T-helper 2 cell (primary cell): ENCODE data around the gene BBS2.

ENCODE experiments used
- DNase-seq, 5 experiments: peaks; one replicate each; pipeline versions ENCODE4 v3.0.0 to v3.0.0-alpha.2; 2012 to 2022
- total RNA-seq, 2 donors: gene quantifications; one replicate each; lab custom pipeline; 2026; lab: John Stamatoyannopoulos, UW

Gene BBS2, protein sequence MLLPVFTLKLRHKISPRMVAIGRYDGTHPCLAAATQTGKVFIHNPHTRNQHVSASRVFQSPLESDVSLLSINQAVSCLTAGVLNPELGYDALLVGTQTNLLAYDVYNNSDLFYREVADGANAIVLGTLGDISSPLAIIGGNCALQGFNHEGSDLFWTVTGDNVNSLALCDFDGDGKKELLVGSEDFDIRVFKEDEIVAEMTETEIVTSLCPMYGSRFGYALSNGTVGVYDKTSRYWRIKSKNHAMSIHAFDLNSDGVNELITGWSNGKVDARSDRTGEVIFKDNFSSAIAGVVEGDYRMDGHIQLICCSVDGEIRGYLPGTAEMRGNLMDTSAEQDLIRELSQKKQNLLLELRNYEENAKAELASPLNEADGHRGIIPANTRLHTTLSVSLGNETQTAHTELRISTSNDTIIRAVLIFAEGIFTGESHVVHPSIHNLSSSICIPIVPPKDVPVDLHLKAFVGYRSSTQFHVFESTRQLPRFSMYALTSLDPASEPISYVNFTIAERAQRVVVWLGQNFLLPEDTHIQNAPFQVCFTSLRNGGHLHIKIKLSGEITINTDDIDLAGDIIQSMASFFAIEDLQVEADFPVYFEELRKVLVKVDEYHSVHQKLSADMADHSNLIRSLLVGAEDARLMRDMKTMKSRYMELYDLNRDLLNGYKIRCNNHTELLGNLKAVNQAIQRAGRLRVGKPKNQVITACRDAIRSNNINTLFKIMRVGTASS
- total RNA-seq: 42.1 to 71.0 reads per million in 2 donors

DNA sequence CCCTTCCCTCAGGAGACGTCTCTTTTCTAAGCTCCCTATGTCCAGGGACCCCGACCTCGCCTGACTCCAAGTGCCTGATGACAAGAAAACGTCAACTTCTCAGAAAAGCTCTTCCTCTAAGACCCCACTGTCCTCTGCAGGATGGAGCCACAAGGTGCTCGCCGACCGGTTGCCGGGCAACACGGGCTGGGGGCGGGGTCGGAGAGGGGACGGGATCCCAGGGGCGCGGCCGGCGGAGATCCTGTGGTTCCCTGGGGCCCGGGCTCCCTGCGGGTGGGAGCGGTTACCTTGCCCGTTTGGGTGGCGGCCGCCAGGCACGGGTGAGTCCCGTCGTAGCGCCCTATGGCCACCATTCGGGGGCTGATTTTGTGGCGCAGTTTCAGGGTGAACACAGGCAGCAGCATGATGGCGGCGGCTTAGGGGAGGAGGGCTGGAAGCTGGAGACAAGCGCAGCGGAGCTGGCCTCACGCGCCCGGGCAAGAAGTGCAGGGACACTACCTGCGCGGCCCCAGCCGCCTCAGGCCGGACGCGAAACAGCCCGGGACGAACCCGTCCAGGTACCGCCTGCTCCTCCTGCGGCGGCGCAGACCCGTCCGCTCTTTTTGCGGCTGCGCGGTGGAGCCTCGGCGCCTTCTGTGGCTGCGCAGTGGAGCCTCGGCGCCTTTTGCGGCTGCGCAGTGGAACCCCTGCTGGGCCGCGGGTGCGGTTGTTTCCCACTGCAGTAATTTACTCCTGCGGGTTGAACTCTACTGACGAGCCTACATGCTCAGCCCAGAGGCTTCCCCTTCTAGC, at the start of gene BBS2:
Gene BBS2 (minus strand): TSS at position 566 of the 792 bp plus-strand sequence. CDS start 162 bp downstream, at position 404.
- DNase-seq: peak; percentile 85 to 93 (median 87)

DNA sequence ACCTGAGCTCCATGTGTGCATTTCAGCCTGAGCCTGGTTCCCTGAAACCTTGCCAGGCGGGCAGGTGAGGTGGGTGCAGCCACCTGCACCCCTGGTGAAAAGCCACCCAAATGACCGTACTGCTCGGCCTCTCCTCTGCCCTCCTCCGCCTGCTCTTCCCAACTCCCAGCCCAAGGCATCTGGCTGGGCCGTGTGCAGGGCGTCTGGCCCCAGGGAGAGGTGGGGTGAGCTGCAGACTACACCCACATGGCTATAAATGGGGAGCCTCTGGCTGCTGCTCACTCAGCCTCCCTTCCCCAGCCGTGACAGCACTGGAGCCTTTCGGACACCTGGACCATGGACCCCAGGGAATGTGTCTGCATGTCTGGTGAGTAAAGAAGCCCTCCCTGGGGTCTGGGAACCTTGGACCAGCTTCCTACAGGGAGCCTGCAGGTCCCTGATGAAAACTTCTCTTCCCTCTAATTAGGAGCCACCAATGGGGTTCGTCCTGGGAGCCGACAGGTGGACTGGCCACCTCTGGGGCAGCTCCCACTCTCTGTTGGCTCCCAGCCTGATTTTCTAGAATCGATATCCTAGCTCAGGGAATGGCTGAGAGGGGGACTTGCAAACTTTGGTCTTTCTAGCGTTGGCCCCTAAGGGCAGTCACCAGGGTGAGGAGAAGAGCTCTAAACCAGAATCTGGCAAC, 45.1 kb upstream of the BBS2 start, which contains the start of gene MT4:
Gene MT4 (plus strand): TSS at position 281 of the 685 bp plus-strand sequence. CDS start 56 bp downstream, at position 337.
- no peak for DNase-seq

DNA sequence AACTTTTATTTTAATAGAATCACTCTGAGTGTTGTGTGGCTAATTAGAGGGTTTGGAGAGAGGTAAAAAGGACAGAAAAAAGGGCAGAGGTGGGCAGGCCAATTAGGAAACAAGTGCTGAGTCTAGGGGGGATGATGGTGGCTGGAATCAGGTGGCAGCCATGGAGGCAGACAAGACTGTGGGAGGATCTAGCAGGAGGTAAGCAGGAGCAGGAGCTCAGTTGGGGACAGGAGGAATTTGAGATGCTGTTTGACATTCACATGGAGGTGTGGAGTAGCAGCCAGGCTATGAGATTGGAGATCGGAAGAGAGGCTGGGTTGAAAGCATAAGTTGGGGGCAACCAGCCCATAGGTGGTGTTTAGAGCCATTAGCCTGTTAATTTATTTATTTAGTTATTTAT, 41.3 kb upstream of the BBS2 start:
- no peak for DNase-seq

DNA sequence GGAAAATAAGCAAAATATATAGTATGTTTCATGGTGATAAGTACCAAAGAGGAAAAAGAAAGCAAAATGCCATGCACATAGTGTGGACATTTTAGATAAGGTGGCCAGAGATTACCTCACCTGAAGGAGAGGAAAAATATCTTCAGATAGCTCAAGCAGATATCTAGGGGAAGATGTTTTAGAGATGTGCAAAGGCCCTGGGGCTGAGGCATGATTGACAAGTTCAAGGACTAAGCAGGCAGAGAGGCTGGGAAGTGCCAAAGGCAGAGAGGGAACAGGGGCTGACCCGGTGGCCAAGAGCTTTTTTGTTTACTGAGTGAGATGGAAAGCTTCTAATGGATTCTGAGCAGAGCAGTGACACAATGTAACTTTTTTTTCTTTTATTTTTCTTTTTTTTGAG, 40.6 kb upstream of the BBS2 start:
- DNase-seq: no peak

DNA sequence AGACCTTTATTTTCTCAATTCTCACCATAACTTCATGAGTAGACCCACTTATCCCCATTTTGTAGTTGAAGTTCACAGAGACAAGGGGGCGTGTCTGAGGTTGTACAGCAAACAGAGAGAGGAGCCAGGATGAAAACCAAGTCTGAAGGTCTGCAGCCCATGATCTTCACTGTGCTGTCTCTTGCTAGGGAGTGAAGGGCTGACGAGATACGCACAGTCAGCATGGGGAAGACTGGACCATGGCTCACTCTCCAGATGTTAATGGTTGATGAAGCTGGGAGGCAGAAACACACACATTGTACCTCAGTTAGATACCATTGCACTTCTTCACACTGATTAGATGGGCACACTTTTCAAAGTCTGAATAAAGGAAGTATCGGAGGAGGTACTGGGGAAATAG, 39.3 kb upstream of the BBS2 start:
- no peak for DNase-seq

DNA sequence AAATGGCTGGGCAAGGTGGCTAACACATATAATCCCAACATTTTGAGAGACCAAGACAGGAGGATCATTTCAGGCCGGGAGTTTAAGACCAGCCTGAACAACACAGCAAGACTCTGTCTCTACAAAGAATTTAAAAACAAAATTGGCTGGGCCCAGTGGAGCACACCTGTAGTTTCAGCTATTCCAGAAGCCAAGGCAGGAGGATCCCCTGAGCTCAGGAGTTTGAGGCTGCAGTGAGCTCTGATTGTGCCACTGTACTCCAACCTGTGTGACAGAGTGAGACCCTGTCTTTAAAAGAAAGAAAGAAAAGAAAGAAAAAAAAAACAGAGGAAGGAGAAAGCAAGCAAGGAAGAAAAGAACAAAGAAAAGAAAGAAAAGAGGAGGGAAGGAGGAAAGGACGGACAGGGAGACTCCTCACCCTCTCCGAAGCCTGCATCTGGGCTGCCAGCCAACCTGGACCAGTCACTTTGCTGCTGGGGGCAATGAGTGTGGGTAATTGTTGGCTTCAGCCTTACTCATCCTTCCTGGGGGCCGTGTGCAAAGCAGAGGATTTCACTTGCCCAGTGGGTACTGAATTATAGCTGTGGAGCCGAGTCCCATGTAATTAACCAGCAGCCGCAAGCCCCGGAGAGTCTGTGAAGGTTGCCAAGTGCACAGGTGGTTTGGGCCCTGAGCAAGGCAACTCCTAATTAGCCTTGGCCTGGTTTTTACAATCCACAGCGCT, 38.4 kb upstream of the BBS2 start:
- DNase-seq: no peak

DNA sequence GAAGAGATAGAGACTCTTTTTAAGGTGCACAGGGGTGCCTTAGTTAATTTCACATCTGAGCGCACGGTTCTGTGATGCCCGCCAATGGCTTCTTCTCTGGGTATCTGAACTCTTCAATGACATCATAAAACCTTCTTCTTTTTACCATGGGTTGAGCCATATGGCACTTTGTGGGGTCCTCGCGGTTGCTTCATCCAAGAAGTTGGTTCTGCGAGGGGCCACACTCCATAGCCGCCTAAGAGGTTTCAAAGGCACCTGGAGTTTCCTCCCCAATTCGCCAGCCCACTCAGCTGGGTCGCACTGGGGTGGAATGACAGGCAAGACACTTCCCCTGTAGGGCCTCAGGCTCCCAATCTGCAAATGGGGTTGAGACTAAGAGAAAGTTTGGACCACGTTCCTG, 34.6 kb upstream of the BBS2 start:
- no peak for DNase-seq

DNA sequence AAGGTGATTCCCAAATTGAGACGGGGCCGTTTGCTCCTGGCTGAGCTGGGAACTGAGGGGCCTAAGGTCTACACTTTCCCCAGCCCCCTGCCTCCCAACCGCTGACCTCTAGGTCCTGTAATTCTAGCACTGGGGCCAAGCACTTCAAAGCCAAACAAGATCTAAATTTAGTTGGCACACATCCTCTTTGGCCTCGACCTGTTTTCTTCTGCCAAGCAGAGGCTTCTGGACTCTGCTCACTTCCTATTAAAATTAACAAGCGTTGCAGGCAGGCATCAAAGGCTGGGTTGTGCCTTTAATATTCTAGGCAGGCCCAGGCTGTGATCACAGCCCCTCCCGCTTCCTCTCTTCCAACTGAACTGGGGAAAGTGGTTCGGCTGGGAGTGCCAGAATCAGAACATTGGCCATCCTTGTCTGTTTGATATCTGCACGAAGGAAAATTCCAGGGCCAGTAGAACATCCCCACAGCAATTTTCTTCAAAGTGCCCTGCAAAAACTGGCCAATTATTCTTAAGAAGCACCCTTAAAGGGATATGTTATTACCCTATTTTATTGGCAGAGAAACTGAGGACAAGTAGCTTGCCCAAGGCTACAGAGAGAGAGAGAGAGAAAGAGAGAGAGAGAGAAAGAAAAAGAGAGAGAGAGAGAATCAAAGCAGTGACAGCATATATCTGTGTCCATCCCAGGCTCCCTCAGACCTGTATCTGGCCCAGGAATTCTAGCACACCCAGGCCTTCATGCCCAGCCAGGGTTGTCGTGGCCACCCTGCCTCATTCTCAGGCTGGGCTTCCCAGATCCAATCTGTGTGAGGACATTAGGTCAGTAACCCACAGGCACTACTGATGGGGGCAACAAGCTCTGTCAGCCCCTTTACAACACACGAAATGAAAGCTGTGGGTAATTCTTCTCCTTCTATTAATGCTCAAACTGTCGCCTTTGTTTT, 32.2 kb upstream of the BBS2 start:
- no peak for DNase-seq

DNA sequence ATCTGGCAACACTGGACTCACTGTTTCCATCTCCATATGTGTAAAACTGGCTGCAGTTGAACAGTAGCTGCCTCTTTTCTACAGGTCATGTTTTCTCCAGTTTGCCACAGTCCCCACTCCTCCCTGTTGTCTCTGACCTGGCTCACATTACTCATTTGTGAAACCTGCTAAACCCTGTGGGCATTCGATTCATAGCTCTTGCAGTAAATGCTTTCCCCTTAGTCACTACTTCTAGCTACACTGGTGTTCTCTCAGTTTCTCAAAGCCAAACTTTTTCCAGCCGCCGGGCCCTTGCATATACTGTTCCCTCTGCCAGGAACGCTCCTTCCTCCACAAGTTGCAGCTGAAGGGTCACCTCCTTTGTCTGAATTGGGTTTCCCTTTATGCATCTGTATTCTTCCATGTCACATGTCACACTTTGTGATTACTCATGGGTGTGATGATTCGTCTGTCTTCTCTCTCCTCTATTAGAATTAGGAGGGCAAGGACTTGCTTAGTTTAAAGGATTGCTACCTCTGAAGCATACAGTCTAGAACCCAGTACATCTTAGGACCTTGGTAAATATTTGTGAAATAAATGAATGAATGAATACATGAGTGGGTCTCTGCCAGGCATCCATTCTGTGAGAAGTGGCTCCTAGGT, 30.0 kb upstream of the BBS2 start:
- DNase-seq: no peak

DNA sequence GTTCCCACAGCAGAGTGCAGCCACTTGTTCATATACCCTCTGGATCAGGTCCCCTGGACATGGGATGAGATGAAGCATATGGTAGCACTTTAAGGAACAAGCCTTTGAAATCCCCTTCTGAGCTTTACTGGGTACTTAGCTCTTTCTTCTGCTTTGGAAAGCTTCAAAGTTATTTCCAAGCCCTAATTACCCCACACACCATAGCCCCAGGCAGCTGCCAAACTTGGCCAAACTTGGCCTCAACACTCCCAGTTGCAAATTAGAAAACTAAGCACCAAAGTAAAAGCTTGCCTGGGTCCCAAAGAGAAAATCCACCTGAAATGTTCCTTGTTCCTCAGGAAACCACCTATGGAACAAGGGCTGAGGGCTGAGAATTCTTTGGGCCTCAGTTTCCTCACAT, 29.3 kb upstream of the BBS2 start:
- no peak for DNase-seq

DNA sequence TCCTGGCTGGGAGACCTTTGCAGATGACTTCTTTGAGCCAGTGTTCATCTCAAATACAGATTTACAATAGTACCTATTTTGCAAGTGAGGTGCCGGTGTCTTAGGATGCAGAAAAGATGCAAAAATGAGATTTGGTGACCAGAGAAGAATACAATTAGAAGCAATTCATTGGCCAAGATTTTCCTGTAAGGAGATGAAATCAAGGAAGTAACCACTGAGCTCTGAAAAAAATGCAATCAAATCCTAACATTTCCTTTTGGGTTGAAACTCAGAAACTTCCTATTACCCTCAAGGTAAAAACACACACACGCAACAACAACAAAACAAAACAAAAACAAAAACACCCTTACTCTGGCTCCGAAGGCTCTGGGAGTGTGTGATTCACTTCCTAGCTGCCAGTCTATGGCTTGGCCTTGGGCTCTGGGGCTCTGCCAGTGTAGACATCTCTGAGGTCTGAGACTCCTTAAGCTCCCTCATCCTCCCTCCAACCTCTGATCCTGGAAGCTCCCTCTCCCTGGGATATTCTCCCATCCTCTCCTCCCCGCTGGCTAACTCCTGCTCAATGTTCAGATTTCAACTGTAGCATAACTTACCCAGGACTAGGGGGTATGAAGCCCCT, 28.2 kb upstream of the BBS2 start:
- no peak for DNase-seq

DNA sequence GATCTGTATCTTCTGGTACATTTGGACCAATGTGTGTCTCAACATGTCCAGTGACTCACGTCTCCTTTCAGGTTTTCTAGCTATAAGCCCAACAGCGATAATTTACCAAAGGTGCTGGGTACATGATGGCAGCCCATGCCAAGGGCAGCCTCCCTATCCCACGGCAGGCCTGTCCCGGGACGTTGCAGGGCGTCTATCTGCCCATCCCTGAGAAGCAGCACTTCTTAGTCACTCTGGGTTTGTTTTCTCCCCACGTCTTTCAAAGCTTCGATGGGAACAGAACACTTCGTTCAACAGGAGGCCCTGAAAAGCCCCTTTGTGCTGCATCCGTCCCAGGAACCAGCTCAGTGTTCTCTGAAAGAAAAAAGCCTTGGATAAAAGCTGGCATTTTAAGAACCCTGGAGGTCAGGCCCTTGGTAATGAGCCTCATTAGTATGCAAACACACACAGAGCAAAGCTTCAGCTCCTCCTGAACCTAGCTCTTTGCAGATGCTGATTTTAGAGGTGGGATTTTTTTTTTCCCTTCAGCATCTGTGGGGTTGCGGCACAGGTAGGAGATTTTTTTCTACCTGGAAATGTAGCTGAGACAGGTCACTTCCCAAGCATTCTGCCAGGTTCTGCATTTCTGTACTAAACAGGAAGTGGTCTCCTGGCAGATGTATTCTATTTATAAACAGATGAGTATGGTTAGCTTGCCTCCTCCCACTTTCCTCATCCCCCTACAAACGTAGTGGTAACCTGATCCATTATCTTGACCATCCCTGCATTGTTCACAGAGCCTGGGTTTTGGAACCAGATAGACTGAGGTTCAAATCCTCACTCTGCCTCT, 27.5 kb upstream of the BBS2 start:
- DNase-seq: peak in 1 of 5 experiments; percentile 35

DNA sequence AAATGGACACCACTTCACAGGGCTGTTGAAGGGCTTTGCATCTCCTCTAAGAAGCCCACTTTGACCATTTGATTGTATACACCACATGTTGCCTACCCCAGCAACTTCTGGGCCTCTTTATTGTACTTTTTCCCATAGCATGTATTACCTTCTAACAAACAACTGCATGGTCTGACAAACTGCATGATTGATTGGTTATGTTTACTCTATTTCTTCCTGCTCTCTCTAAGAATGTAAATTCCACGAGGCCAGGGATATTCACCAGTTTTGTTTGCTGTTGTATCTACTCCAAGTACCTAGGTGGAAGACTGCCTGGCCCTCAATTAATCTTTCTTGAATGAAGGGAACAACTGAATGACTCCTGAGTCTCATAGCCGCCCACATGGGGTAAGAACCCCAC, 22.2 kb upstream of the BBS2 start:
- DNase-seq: no peak

DNA sequence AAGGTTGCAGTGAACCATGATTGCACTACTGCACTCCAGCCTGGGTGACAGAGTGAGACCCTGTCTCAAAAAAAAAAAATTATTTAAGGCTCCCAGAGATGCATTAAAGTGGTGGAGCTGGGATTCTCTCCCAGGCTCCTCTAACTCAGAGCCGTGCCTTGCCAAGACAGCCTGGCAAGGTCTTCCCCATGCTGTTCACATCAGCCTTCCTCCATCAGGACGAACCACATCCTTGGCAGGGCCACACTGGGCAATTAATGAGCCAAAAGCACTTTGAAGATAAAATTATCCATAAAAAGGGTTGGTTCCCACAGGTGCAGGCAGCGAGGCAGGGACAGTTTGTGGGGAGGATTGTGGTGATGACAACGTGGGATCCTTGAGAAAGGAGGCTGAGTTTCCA, 19.8 kb upstream of the BBS2 start:
- DNase-seq: no peak

DNA sequence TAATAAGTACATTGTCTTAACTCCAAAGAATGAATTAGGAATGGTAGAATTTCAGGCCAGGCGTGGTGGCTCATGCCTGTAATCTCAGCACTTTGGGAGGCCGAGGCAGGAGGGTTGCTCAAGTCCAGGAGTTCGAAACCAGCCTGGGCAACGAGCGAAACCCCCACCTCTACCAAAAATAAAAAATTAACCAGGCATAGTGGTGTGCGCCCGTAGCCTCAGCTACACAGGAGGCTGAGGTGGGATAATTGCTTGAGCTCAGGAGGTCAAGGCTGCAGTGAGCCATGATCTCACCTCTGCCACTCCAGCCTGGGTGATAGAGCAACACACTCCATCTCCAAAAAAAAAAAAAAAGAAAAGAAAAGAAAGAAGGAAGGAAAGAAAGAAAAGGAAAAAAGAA, 18.5 kb upstream of the BBS2 start:
- DNase-seq: no peak

DNA sequence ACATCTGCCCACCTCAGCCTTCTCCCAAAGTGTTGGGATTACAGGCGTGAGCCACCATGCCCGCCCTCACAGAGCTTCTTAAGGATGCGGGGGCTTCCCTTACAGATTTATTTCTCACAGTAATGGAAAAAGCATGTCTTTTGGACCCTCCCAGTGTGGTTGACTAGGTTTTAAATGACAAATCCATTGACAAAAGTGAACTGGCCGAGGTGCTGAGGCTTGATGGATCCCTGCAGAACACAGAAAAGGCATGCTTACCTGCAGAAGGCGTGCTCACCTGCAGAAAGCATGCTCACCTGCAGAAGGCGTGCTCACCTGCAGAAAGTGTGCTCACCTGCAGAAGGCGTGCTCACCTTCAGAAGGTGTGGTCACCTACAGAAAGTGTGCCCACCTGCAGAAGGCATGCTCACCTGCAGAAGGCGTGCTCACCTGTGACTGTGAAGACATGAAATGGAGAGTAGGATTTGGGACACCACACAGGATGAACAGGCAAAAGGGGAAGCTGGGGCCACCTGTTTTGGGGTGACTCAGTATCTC, 15.1 kb upstream of the BBS2 start:
- no peak for DNase-seq

DNA sequence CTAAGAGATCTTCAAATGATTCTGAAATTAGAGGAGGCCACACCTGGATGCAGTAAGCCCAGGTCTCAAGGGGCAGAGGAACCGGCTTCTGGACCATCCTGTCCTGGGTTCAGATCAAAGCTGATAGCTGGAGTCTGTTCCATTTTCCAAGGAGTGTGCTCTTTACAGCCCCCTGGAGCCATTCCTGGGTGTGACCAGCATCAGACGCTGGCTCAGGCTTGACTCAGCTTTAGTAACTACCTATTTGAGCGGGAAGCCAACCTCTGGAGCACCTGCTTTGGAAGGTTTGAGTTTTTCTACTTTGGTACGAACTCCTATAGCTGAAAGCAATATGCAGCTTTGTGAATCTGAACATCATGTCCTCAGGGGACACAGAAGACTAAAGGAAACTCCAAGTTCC, 12.9 kb upstream of the BBS2 start:
- DNase-seq: no peak

DNA sequence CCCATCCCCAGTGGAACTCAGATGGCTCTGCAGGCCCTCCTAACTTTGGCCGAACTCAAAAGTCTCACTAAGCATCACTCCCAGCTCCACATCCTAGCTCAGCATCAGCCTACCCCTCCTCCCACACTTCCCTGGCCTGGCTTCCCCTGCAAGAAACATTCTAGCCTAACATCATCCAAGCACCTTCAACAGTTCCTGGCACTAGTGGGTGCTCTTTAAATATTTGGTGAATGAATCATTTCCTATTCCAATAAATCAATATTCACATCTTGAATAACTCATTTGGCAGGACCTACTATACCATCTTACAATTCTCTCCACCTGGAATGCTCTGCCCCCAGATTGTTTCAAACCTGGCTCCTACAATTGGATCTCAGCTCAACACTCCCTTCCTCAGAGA, 11.0 kb upstream of the BBS2 start:
- DNase-seq: no peak
